HuH-7.5 (cell line): ENCODE results near the gene NLK.
"Not testable (repeated sequence)": the region's sequence is repeated elsewhere in the genome, so short reads cannot be mapped to it uniquely, and the experiment has no call there.

ENCODE experiments used
- DNase-seq: peaks from one replicate; pipeline ENCODE4 v3.0.0; 2011; ENCODE audit warnings: low spot score

Gene NLK

DNA sequence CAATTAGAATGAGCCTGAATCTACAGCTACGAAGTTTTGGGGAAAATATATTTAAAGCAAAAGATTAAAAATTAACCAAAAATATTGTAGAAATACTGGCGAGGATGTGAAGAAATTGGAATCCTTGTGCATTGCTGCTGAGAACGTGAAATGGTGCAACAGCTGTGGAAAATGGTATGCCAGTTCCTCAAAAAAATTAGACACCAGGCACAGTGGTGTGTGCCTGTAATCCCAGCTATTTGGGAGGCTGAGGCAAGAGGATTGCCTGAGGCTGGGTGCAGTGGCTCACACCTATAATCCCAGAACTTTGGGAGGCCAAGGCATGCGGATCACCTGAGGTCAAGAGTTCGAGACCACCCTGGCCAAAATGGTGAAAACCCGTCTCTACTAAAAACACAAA is 156.6 kb downstream of the NLK start:
- DNase-seq: no peak

DNA sequence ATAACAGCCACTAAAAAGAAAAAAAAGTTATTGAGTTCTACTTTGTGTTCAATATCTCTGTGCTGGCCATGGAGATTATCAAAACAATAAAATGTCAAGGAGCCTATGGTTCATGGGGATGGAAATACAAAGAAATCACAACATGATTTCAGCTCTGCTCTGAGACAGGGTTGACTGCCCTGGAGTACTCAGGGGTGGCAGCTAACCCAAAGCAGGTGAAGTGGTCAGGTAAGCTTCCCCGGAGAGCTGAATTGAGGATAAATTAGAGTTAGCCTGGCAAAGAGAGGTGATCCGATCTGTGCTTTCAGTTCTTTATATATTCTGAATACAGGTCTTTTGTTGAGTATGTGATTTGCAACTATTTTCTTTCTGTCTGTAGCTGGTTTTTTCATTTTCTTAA is 157.3 kb downstream of the NLK start:
- no peak for DNase-seq

- DNase-seq: no peak
Measured at GRCh38 chr17:28201315-28201714, 158.8 kb downstream of the NLK start.

DNA sequence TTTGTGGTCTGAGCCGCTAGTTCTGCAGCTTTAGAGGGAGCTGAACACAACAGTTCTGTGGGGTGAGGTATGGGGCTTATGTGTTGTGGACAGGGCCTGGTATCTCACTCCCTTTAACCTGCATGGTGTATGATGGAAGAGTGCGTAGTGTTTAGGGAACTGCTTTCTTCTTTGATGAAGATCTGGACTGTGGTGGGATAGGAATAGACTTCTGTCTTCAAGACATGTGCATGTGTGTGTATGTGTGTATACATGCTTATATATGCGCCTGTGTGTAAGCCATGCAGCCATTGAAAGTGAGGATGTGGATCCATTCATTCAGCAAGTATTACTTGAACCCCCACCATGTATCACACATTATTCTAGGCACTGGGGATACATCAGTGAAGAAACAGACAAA is 161.8 kb downstream of the NLK start:
- no peak for DNase-seq

DNA sequence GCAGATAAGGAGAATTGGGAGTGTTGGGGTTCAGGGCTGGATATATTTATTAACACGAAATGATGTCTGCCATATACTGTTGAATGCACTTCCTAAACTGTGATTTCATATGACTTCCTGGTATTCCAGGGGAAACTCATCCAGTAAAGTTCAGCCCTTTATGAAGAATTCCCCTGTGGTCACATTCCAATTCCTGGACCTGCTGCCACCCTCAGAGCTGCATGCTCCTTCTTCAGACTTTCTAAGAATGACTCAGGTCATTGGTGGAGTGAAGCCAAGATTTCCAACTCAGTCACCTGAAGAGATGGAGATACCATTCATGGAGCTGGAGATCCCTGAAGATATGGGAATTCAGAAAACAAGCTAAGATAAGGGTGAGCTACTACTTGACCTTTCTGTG is 162.3 kb downstream of the NLK start:
- DNase-seq: no peak

GRCh38 chr17:28206292-28206691 is 163.8 kb downstream of the NLK start:
- DNase-seq: no peak

DNA sequence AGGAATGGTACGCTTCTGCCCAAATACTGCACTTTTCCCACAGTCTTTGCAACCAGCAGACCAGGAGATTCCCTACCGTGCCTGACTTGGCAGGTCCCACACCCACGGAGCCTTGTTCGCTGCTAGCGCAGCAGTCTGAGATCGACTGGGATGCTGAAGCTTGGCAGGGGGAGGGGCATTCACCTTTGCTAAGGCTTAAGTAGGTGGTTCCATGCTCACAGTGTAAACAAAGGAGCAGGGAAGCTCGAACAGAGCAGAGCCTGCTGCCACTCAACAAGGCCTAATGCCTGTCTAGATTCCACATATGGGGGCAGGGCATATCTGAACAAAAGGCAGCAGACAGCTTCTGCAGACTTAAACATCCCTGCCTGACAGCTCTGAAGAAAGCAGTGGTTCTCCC is 169.3 kb downstream of the NLK start:
- no peak for DNase-seq

DNA sequence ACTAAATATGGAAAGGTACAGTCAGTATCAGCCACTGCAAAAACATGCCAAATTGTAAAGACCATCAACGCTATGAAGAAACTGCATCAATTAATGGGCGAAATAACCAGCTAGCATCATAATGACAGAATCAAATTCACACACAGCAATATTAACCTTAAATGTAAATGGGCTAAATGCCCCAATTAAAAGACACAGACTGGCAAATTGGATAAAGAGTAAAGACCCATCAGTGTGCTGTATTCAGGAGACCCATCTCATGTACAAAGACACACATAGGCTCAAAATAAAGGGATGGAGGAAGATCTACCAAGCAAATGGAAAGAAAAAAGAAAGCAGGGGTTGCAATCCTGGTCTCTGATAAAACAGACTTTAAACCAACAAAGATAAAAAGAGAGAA is 171.1 kb downstream of the NLK start:
- DNase-seq: not testable (repeated sequence)

DNA sequence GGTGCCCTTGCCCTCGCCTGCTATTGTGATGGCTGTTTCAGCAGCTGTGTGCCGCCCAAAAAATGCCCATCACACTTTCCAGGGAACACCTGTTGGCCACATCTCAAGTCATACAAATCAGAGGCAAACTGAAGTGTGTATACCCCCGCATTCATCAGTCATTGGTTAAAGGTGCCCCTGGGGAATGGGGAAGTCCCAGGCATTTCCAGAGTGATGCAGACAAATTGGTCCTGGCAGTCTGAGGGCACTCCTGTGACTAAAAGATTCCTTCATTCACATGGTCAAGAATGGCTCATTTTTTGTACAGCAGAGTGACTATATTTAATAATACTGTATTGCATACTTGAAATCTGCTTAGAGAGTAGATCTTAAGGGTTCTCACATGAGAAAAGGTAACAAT is 173.6 kb downstream of the NLK start:
- DNase-seq: no peak

- DNase-seq: no peak
Measured at GRCh38 chr17:28216528-28216927, 174.1 kb downstream of the NLK start.

DNA sequence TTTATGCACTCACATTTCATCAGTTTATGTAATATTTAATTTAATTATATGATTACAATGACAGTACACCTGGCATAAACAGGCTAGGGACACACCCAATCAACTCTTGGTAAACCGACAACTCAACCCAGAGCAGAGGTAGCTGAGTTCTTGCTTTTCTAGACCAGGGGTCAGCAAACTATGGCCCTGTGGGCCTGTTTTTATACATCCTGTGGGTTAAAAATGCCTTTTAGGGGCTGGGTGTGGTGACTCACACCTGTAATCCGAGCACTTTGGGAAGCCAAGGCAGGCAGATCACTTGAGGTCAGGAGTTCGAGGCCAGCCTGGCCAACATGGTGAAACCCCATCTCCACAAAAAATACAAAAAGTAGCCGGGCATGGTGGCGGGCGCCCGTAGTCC is 177.3 kb downstream of the NLK start:
- no peak for DNase-seq

- no peak for DNase-seq
Measured at GRCh38 chr17:28221751-28222414, 179.4 kb downstream of the NLK start.

- no peak for DNase-seq
Measured at GRCh38 chr17:28225271-28225670, 182.8 kb downstream of the NLK start.

- DNase-seq: no peak
Measured at GRCh38 chr17:28225867-28226266, 183.4 kb downstream of the NLK start.

DNA sequence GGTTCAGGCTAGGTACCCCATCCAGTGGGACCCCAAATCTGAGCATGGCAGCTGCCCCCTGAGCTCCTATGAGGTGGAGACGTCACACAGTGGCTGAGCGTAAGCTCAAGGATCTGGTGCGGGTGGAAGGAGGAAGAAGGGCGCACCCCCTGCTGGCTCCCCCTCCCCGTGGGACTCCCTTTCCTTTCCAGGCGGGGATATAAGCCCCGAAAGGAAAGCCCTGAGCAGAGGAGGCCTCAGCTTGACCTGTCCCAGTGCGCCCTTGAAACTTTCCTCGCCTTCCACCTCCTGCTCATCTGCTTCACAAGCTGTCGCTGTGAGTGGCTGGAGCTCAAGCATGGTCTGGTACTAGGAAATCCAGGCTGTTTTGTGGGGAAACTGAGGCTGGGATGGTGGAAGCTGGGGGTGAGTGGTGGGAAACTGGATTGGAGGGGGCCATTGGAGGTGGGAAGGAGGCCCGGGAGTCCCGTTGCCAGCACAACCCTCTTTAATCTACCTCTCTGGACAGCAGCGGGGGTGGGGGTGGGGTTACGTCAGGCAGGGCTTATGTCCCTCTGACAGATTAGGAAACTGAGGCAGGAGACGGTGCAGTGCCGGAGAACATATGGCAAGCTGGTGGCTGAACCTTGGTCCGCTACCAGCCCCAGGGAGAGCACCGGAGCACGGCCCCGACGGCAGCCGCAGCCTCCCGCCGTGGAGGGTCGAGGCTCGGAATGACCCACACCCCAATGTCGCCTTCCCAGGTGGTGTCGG is 184.3 kb downstream of the NLK start:
- DNase-seq: no peak

DNA sequence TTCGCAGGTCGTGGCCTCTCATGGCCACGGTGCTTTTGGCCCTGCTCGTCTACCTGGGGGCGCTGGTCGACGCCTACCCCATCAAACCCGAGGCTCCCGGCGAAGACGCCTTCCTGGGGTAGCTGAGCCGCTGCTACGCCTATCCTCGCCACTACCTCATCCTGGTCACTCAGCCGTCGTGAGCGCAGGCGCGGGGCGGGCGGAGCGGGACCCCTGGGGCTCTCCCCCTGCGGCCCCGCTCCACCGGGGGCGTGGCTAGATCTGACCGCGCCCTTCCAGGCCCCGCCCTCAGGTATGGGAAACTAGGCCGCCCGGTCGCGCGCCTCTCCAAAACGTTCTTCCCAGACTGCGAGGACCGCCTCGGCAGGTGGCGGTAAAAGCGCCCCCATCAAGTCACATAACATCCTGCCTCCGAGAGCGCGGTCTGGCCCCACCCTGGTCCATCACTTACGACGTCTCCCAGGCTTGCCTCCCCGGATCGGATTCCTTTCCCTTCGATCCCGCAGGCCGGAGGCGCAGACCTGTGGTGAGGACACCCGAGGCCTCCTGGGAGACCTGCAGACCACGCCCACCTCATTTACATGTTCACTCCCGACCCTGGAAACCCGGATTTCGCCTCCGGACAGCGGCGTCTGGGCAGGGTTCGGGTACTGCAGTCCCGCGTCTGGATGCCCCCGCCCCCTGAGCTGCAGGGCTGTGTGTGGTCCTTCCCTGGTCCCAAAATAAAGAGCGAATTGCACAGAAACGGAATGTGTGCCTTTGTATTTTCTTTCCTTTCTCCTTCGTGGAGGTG is 185.0 kb downstream of the NLK start:
- peak; percentile 88 for DNase-seq

- peak; percentile 52 for DNase-seq
Measured at GRCh38 chr17:28228109-28228840, 185.8 kb downstream of the NLK start.

- DNase-seq: no peak
Measured at GRCh38 chr17:28228986-28229729, 186.7 kb downstream of the NLK start.

DNA sequence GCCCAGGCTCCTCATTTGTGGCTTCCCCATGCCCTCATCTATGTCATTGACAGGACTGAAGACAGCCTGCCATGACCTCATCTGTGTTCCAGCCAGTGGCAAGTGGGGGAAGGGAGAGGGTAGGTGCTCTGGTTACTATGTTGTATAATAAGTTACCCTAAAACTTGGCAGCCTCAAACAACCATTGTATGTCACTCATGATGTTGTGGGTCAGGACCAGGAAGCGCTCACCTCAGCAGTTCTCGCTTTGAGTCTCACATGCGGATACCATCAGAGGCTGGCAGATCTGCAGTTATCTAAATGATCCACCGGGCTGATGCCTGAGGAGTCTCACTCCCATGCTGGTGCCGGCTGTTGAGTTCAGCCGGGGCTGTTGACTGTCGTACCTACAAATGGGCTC is 187.5 kb downstream of the NLK start:
- no peak for DNase-seq

DNA sequence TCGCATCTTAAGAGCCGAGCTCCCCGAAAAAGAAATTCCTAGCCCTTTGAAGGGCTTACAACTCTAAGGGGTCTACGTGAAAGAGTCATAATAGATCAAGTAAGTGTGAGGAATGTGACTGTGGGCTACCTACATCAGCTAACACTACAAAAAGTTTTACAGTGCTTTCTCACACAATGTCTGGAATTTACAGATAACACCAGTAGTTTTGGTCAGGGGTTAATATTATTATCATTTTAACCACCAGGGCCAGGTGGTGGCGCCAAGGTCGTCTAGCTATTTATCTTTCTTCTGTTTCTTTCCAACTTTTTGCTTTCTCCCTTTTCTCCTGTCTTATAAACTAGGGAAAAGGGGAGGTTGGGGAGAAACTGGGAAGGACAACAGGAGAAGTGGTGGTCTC is 188.1 kb downstream of the NLK start:
- not testable (repeated sequence) for DNase-seq

DNA sequence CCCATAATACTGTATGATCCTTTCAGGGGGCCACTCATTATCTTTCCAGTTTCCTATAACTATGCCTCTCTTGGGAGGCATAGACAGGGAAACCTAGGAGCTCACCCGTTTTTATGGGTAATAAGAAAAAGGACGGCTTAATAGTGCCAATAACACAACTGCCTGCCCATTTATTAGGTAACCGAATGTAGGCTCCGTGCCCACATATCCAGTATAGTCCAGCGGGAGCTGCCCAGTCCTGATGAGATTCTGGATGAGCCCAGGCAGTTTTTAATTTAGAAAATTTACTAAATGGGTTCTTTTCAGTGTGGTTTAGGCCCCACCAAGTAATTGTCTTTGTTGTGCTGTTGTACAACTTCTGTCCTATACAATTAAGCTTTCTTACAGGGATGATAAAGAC is 189.1 kb downstream of the NLK start:
- DNase-seq: not testable (repeated sequence)
